ENCODE data around the gene TNS1. TPM values are rescaled to one million over a fixed set of nuclear protein-coding genes. Genes with fewer than 3 reads are reported as not detected.
A peak's percentile ranks its signal among the peaks of the same experiment; 100 is the strongest.

The TNS1 gene
- total RNA-seq, 1 experiment from 2014 or later: 6.2 TPM

- no peaks in the 10 kb centered on the region for H3K79me2 ChIP-seq (ENCODE audit: insufficient read depth, low read length)
- no peaks in the 10 kb centered on the region for H4K20me1 ChIP-seq (ENCODE audit: insufficient read depth)
- no peak for ATAC-seq
- TF ChIP-seq JUND (IDR thresholded peaks at IDR 0.05) (no peak), CBX3 (IDR thresholded peaks at IDR 0.05; ENCODE audit: low read depth) (no peak), POLR2AphosphoS5 (IDR thresholded peaks at IDR 0.05; ENCODE audit: low read depth, low read length) (no peak), CEBPB (IDR thresholded peaks at IDR 0.05; ENCODE audit: low read depth) (no peak), YY1 (IDR thresholded peaks at IDR 0.05; ENCODE audit: extremely low read depth, insufficient replicate concordance, low read depth, low read length) (no peak), TCF7L2 (IDR thresholded peaks at IDR 0.05; ENCODE audit: borderline replicate concordance, extremely low read depth, insufficient read depth, insufficient read length) (no peak), ELF1 (IDR thresholded peaks at IDR 0.05; ENCODE audit: borderline replicate concordance, low read depth) (no peak), ATF3 (IDR thresholded peaks at IDR 0.05) (no peak), ZNF274 (IDR thresholded peaks at IDR 0.05; ENCODE audit: low read depth, low read length) (no peak), ZBTB33 (IDR thresholded peaks at IDR 0.05; ENCODE audit: extremely low read depth, insufficient replicate concordance, low read length) (no peak), FOSL1 (IDR thresholded peaks at IDR 0.05; ENCODE audit: low read depth) (no peak), SIN3A (IDR thresholded peaks at IDR 0.05; ENCODE audit: low read depth) (no peak), SP1 (IDR thresholded peaks at IDR 0.05; ENCODE audit: low read depth) (no peak), EGR1 (IDR thresholded peaks at IDR 0.05; ENCODE audit: low read depth) (no peak), EZH2 (IDR thresholded peaks at IDR 0.05) (no peak), SRF (IDR thresholded peaks at IDR 0.05; ENCODE audit: low read depth) (no peak), POLR2A (IDR thresholded peaks at IDR 0.05; ENCODE audit: borderline replicate concordance, extremely low read depth, insufficient read depth, insufficient read length) (no peak)
- TF ChIP-seq, protein P1, sequence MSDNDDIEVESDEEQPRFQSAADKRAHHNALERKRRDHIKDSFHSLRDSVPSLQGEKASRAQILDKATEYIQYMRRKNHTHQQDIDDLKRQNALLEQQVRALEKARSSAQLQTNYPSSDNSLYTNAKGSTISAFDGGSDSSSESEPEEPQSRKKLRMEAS (IDR thresholded peaks at IDR 0.05): no peak
- TF ChIP-seq, protein P2, sequence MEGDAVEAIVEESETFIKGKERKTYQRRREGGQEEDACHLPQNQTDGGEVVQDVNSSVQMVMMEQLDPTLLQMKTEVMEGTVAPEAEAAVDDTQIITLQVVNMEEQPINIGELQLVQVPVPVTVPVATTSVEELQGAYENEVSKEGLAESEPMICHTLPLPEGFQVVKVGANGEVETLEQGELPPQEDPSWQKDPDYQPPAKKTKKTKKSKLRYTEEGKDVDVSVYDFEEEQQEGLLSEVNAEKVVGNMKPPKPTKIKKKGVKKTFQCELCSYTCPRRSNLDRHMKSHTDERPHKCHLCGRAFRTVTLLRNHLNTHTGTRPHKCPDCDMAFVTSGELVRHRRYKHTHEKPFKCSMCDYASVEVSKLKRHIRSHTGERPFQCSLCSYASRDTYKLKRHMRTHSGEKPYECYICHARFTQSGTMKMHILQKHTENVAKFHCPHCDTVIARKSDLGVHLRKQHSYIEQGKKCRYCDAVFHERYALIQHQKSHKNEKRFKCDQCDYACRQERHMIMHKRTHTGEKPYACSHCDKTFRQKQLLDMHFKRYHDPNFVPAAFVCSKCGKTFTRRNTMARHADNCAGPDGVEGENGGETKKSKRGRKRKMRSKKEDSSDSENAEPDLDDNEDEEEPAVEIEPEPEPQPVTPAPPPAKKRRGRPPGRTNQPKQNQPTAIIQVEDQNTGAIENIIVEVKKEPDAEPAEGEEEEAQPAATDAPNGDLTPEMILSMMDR (IDR thresholded peaks at IDR 0.05 in 2 of 3, conservative IDR thresholded peaks at IDR 0.05 in 1 of 3; ENCODE audit: borderline replicate concordance in 1 of 3, insufficient read depth in 1 of 3, low read depth in 2 of 3, low read length in 2 of 3): no peak
- TF ChIP-seq, protein P3, sequence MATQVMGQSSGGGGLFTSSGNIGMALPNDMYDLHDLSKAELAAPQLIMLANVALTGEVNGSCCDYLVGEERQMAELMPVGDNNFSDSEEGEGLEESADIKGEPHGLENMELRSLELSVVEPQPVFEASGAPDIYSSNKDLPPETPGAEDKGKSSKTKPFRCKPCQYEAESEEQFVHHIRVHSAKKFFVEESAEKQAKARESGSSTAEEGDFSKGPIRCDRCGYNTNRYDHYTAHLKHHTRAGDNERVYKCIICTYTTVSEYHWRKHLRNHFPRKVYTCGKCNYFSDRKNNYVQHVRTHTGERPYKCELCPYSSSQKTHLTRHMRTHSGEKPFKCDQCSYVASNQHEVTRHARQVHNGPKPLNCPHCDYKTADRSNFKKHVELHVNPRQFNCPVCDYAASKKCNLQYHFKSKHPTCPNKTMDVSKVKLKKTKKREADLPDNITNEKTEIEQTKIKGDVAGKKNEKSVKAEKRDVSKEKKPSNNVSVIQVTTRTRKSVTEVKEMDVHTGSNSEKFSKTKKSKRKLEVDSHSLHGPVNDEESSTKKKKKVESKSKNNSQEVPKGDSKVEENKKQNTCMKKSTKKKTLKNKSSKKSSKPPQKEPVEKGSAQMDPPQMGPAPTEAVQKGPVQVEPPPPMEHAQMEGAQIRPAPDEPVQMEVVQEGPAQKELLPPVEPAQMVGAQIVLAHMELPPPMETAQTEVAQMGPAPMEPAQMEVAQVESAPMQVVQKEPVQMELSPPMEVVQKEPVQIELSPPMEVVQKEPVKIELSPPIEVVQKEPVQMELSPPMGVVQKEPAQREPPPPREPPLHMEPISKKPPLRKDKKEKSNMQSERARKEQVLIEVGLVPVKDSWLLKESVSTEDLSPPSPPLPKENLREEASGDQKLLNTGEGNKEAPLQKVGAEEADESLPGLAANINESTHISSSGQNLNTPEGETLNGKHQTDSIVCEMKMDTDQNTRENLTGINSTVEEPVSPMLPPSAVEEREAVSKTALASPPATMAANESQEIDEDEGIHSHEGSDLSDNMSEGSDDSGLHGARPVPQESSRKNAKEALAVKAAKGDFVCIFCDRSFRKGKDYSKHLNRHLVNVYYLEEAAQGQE (IDR thresholded peaks at IDR 0.05; ENCODE audit: low read depth): no peak
- no peaks in the 10 kb centered on the region for H3K9me3 ChIP-seq (ENCODE audit: control insufficient read depth in 1 of 2, insufficient read depth in 1 of 2, low read depth in 1 of 2, low read length in 2 of 2)
- H3K36me3 ChIP-seq (ENCODE audit: control insufficient read depth in 1 of 2, insufficient read depth in 2 of 2, low read length in 2 of 2): no peaks in the 10 kb centered on the region
- peak overlapping the region; percentile 78 for H3K4me2 ChIP-seq (ENCODE audit: low read length)
- RAD21 ChIA-PET (ENCODE audit: low non-redundant PET in 1 of 2, low total read pairs in 2 of 2, uncharacterized antibody in 2 of 2, unreplicated experiment in 2 of 2): no interaction called here
- no peak overlapping the region for H3K9ac ChIP-seq (ENCODE audit: low read length)
- DNase-seq (ENCODE audit: low read depth, low spot score): no peak
- H3K27ac ChIP-seq (ENCODE audit: low read depth, low read length): no peak overlapping the region
- CTCF ChIA-PET: interaction anchor here (0.7 to 1.8 kb wide), 5 partner anchors 41 to 203 kb away, joined by 3 to 26 read pairs (median 4); no protein-coding TSS in a partner anchor
- POLR2A ChIA-PET: no interaction called here
- peaks cover 10 to 17% of the 10 kb centered on the region in 2 experiments for H3K4me1 ChIP-seq (ENCODE audit: control insufficient read depth in 1 of 2, insufficient read depth in 2 of 2, low read length in 2 of 2)
- BruUV-seq (replicated peaks): no TSS peak
- H3K4me3 ChIP-seq (replicated peaks in 1 of 2; ENCODE audit: low read depth in 1 of 2, low read length in 2 of 2): no peak overlapping the region; a peak in 1 of 4 replicates
- intact Hi-C loops (cut with micrococcal nuclease): loop anchor here (1.0 to 5.0 kb wide), 5 partner anchors 41 to 204 kb away; no protein-coding TSS in a partner anchor
- no peak overlapping the region for H2AFZ ChIP-seq (ENCODE audit: low read depth, low read length, poor library complexity, severe bottlenecking)
- no peaks in the 10 kb centered on the region for H3K27me3 ChIP-seq (ENCODE audit: insufficient read depth, low read length)
- H3K9me2 ChIP-seq (ENCODE audit: insufficient read depth): no peaks in the 10 kb centered on the region
These were observed 14.0 kb downstream of the TNS1 start for GRCh38 chr2:217988840-217989204.

All from HCT116 (cell line).